Upper lobe of left lung (tissue), 6 donors: ENCODE results near the gene CNGB1. TPM values are rescaled to one million over a fixed set of nuclear protein-coding genes. Genes with fewer than 3 reads are reported as not detected.
"Not testable (repeated sequence)": the region's sequence is repeated elsewhere in the genome, so short reads cannot be mapped to it uniquely, and the experiment has no call there.

Experiments used
- ATAC-seq, 2 donors: fragments of 200-7000 bp; cut with Tn5 transposase; one replicate each; pipeline ENCODE4 v1.9.1; 2022; ENCODE audit warnings: mild to moderate bottlenecking in 2 of 2, moderate library complexity in 2 of 2; ENCODE audit not compliant: low FRiP score in 2 of 2
- DNase-seq, 2 donors: peaks; one replicate each; pipeline ENCODE4 v3.0.0-alpha.2; 2019 to 2020
- H3K27ac ChIP-seq, 4 donors: fragments of 200-600 bp; sonication (generic); one replicate each; pipeline ENCODE4 v1.5.1; 2016 to 2019
- H3K27me3 ChIP-seq, 4 donors: fragments of 200-600 bp; sonication (generic); one replicate each; pipeline ENCODE4 v1.5.1; 2017 to 2019
- H3K36me3 ChIP-seq, 4 donors: fragments of 200-600 bp; sonication (generic); one replicate each; pipeline ENCODE4 v1.5.1; 2016 to 2019
- H3K4me1 ChIP-seq, 4 donors: fragments of 200-600 bp; sonication (generic); one replicate each; pipeline ENCODE4 v1.5.1; 2018 to 2019
- H3K4me3 ChIP-seq, 4 donors: fragments of 200-600 bp; sonication (generic); one replicate each; pipeline ENCODE4 v1.5.1; 2017 to 2019; ENCODE audit warnings: mild to moderate bottlenecking in 2 of 4, moderate library complexity in 1 of 4
- H3K9me3 ChIP-seq, 4 donors: fragments of 200-600 bp; sonication (generic); one replicate each; pipeline ENCODE4 v1.5.1; 2018 to 2019
- EP300 ChIP-seq, 4 donors: sonication (generic); formaldehyde crosslinking; IDR thresholded peaks; one replicate each; pipeline ENCODE4 v1.5.1; 2017; ENCODE audit warnings: antibody characterized with exemption in 4 of 4, control low read depth in 2 of 4
- POLR2A ChIP-seq, 4 donors: fragments of 450-650 bp; IDR thresholded peaks; one replicate each; pipeline ENCODE4 v1.5.1; 2016 to 2017; ENCODE audit warnings: antibody characterized with exemption in 4 of 4, mild to moderate bottlenecking in 2 of 4
- POLR2AphosphoS5 ChIP-seq, 2 donors: sonication (generic); formaldehyde crosslinking; IDR thresholded peaks; one replicate each; pipeline ENCODE4 v1.5.1; 2017; ENCODE audit warnings: antibody characterized with exemption in 2 of 2
- WGBS, 2 donors: methylation state at CpG; one replicate each; pipeline ENCODE4 v1.1.5; 2017 to 2018; 5-methylcytosine and 5-hydroxymethylcytosine counted together
- total RNA-seq, 6 donors: library from RNA; depleted of rRNA in 4 of 6; stranded (reverse); fragments of >200 nt in 4 of 6; gene quantifications; one replicate each; pipeline versions ENCODE4 v1.1.0 to v1.2.1, GENCODE V29; 2016 to 2021
- TF ChIP-seq, protein P1 (sequence below), 6 experiments: fragments of 450-650 bp in 4 of 6; fragments of 200-600 bp in 2 of 6; sonication (generic) in 2 of 6; IDR thresholded peaks; one replicate each; pipeline ENCODE4 v1.5.1; 2016 to 2019; ENCODE audit warnings: antibody characterized with exemption in 6 of 6
- donor health status: DM: no; HTN: no; CAD: no; lungs with moderate emphysema.
- donor health status: DM: no; HTN: yes; CAD: no; lungs with severe emphysema.

CNGB1 gene
- total RNA-seq, 6 donors from 2014 or later, result 0.06 to 0.39 TPM; not detected in 4

DNA sequence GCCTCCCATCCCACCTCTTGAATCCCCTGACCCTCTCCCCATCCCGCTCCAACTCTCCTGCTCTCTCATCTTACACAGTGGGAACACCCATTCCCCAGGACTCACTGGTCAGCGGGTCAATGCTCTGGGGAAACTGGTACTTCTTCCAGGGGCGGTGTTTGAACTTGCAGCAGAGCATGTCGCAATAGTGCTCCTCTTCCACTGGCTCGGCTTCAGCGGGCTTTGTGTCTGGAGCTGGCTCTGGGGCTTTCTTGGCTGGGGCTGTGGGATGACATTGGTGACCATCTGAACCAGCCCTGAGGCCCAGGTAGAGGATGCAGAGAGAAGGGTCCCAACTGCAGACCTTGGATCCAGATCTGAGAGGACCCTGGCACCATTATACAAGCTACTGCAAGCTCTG is 51.9 kb downstream of the CNGB1 start:
- 85 to 94% methylated on average over 4 to 6 of the region's 6 CpGs for WGBS, 2 donors
- no peak overlapping the region for H3K4me3 ChIP-seq
- no peaks in the 10 kb centered on the region for H3K27me3 ChIP-seq
- DNase-seq (no peak), ATAC-seq (no peak)
- TF ChIP-seq EP300 (IDR thresholded peaks at IDR 0.05) (no peak), POLR2AphosphoS5 (IDR thresholded peaks at IDR 0.05) (no peak), POLR2A (IDR thresholded peaks at IDR 0.05) (no peak)
- TF ChIP-seq, protein P1, sequence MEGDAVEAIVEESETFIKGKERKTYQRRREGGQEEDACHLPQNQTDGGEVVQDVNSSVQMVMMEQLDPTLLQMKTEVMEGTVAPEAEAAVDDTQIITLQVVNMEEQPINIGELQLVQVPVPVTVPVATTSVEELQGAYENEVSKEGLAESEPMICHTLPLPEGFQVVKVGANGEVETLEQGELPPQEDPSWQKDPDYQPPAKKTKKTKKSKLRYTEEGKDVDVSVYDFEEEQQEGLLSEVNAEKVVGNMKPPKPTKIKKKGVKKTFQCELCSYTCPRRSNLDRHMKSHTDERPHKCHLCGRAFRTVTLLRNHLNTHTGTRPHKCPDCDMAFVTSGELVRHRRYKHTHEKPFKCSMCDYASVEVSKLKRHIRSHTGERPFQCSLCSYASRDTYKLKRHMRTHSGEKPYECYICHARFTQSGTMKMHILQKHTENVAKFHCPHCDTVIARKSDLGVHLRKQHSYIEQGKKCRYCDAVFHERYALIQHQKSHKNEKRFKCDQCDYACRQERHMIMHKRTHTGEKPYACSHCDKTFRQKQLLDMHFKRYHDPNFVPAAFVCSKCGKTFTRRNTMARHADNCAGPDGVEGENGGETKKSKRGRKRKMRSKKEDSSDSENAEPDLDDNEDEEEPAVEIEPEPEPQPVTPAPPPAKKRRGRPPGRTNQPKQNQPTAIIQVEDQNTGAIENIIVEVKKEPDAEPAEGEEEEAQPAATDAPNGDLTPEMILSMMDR (IDR thresholded peaks at IDR 0.05), result no peak
- no peaks in the 10 kb centered on the region for H3K9me3 ChIP-seq
- no peaks in the 10 kb centered on the region for H3K4me1 ChIP-seq
- H3K27ac ChIP-seq, result no peak overlapping the region
- no peaks in the 10 kb centered on the region for H3K36me3 ChIP-seq

DNA sequence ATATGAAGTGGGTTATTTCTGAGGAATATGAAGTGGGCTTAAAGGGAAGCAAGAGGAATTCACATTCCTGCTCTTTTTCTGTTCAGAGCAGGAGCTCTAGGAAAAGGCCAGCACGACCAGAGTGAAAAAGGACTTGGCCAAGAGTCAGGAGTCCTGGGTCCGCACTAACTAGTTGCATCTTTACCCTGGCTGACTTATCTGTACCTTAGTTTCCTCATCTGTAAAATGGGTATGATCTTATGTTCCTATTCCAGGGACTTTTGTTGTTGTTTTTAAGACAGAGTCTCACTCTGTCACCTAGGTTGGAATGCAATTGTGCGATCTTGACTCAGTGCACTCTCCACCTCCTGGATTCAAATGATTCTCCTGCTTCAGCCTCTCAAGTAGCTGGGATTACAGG is 52.5 kb downstream of the CNGB1 start:
- Histone ChIP-seq H3K27ac (no peak overlapping the region), H3K36me3 (no peaks in the 10 kb centered on the region), H3K4me3 (no peak overlapping the region), H3K9me3 (no peaks in the 10 kb centered on the region), H3K27me3 (no peaks in the 10 kb centered on the region), H3K4me1 (no peaks in the 10 kb centered on the region)
- DNase-seq (no peak), ATAC-seq (no peak)
- WGBS, 2 donors, result 75 to 85% methylated on average over 3 of the region's 3 CpGs
- TF ChIP-seq, protein P1 (IDR thresholded peaks at IDR 0.05), result no peak

DNA sequence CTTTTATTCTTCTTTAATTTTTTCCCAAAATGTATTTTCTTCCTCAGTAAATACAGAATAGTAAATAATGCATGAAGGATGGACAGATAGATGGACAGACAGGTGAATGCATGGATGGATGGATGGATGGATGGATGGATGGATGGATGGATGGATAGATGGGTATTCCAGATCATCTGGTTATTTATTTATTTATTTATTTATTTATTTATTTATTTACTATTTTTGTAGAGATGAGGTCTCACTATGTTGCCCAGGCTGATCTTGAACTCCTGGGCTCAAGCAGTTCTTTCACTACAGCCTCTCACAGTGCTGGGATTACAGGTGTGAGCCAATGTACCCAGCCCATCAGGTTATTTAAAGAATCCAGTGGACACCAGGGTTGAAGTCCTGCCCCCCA is 53.0 kb downstream of the CNGB1 start:
- not testable (repeated sequence) for DNase-seq, ATAC-seq, H3K36me3 ChIP-seq, H3K27me3 ChIP-seq, H3K27ac ChIP-seq, H3K4me3 ChIP-seq, H3K9me3 ChIP-seq, H3K4me1 ChIP-seq

DNA sequence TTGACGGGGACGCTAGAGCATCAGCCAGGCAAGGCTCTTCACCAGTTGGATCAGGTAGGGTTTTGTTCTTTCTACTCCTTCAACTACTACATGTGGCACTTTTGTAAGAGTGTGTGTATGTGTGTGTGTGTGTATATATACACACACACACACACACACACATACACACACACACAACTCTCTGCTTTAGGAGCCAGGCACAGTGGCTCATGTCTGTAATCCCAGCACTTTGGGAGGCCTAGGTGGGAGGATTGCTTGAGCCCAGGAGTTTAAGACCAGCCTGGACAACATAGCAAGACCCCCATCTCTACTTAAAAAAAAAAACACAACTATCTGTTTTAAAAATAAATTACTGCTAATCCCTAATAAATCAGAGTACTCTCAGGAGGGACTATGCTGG is 53.4 kb downstream of the CNGB1 start:
- not testable (repeated sequence) for H3K27me3 ChIP-seq, ATAC-seq, H3K9me3 ChIP-seq, H3K4me1 ChIP-seq, H3K27ac ChIP-seq, DNase-seq, H3K4me3 ChIP-seq, H3K36me3 ChIP-seq
- WGBS, 2 donors, result 92 to 97% methylated on average over 2 of the region's 2 CpGs

DNA sequence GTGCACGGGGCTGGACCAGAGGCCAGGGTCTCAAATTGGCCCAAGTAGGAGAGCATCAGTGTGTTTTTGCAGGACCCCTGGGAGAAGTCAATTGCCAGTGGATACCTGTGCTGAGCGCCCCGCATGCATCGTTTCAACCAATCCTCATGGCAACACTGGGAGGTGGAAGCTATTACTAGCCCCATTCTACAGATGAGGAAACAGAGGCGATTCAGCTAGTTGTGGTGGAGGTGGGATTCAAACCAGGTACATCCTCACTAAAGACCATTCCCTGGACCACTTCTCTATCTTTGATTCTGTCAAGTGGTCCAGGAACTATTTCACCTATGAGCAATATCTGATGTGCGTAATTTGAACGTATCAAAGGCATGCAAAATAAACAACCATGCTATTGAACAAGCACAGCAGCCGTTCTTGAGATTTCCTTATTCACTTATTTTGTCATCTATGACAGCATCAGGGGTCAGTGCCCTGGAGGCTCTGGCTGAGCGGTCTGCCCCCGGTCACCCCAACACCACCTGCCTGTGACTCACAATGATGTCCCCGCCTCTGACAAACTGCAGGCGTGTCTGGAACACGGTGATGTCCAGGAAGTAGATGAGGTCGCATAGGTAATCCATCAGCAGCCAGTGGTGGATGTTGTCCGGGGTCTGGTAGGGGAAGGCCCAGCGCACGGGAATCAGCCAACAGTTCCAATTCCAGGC is 54.0 kb downstream of the CNGB1 start:
- Histone ChIP-seq H3K27ac (no peak overlapping the region), H3K4me3 (no peak overlapping the region), H3K36me3 (no peaks in the 10 kb centered on the region), H3K27me3 (no peaks in the 10 kb centered on the region), H3K4me1 (no peaks in the 10 kb centered on the region), H3K9me3 (no peaks in the 10 kb centered on the region)
- WGBS, 2 donors, result 76 to 81% methylated on average over 16 to 17 of the region's 17 CpGs
- ATAC-seq (no peak), DNase-seq (no peak)
- no peak for TF ChIP-seq POLR2A (IDR thresholded peaks at IDR 0.05)
- TF ChIP-seq, protein P1 (IDR thresholded peaks at IDR 0.05), result no peak
- no peak for TF ChIP-seq EP300 (IDR thresholded peaks at IDR 0.05)
- TF ChIP-seq POLR2AphosphoS5 (IDR thresholded peaks at IDR 0.05), result no peak

DNA sequence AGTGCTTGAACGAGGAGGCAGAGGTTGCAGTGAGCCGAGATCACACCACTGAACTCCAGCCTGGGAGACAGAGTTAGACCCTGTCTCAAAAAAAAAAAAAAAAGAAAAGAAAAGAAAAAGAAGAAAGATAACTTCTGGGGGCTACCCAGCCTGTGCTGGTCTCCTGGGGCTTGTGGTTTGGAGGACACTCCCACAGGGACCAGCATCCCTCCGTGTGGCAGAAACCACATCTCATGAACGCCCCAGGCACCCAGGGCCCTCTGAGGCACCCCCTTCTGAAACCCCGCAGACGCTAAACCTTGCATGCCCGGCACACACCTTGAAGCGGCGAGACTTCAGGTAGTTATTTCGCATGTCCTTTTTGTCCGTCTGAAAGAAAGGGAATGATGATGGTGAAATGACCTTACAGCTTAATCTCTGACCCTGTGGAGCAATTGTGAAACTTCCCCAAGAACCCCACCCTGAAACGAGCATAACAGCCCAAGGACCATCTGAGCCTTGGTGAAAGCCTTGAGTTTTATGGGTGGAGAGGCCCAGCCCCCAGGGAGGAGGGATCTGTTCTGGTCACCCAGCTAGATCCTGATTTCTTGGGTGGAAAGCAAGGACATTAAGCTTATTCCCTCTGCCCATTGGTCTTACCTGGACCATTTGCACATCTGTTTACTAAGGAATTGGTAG is 55.0 kb downstream of the CNGB1 start:
- Histone ChIP-seq H3K4me1 (no peaks in the 10 kb centered on the region), H3K27me3 (no peaks in the 10 kb centered on the region), H3K27ac (no peak overlapping the region), H3K36me3 (no peaks in the 10 kb centered on the region), H3K4me3 (no peak overlapping the region), H3K9me3 (no peaks in the 10 kb centered on the region)
- no peak for ATAC-seq
- 72 to 75% methylated on average over 12 of the region's 12 CpGs for WGBS, 2 donors
- no peak for DNase-seq
- TF ChIP-seq, protein P1 (IDR thresholded peaks at IDR 0.05), result no peak
- TF ChIP-seq EP300 (IDR thresholded peaks at IDR 0.05) (no peak), POLR2AphosphoS5 (IDR thresholded peaks at IDR 0.05) (no peak), POLR2A (IDR thresholded peaks at IDR 0.05) (no peak)
